GM19023 (cell line): ENCODE results near the gene GUCY1B1.

ENCODE experiments used
- ATAC-seq: cut with Tn5 transposase; IDR thresholded peaks from one replicate; pipeline ENCODE4 v1.9.1; 2021; ENCODE audit warnings: mild to moderate bottlenecking, moderate library complexity; ENCODE audit not compliant: unreplicated experiment

GUCY1B1 gene

DNA sequence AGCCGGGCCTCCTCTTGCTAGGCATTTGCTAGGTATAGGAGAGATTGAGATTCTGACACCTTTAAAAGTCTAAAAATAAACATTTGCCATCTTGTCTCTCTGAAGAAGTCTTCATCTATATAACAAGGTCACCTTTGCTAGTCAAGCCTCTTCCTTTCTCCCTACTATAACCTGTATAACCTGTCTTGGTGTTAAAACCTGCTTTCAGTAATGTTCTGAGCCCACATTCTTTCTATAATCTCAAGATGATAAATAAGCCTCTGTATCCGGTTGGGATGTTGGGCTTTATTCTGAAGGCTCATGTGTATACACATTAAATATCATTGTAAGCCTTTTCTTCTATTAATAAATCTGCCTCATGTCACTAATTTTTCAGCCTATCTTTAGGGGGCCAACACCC lies 97.1 kb downstream of the GUCY1B1 start:
- ATAC-seq = no peak
